PC-3 (cell line): ENCODE results near the gene MEF2C. TPM values are rescaled to one million over a fixed set of nuclear protein-coding genes. Genes with fewer than 3 reads are reported as not detected.

Source experiments
- ATAC-seq: fragments of 200-7000 bp; cut with Tn5 transposase; 2 replicates; pipeline ENCODE4 v1.9.1; 2020; ENCODE audit warnings: mild to moderate bottlenecking, moderate library complexity
- BruUV-seq: library from RNA; stranded (reverse); fragments of 400-500 nt; replicated peaks from 2 replicates; lab custom pipeline; 2021; lab: Mats Ljungman, UMichigan
- CTCF ChIA-PET: fragments of 300-600 bp; sonication (Branson Sonifier 250); formaldehyde crosslinking; loops from one replicate; lab custom pipeline; 2022; ENCODE audit warnings: antibody characterized with exemption; lab: Charles Lee
- POLR2A ChIA-PET: fragments of 300-600 bp; sonication (Branson Sonifier 250); formaldehyde crosslinking; loops from one replicate; lab custom pipeline; 2022; ENCODE audit warnings: antibody characterized with exemption; ENCODE audit not compliant: unreplicated experiment; lab: Charles Lee
- DNase-seq: peaks from one replicate; pipeline ENCODE4 v3.0.0-alpha.2; 2015
- H2AFZ ChIP-seq: fragments of 300-600 bp; sonication (generic); 2 replicates; pipeline ENCODE4 v1.6.0; 2016; ENCODE audit warnings: antibody characterized with exemption, low read length
- H3F3A ChIP-seq: fragments of 300-600 bp; sonication (generic); one replicate; pipeline ENCODE4 v1.6.0; 2017; ENCODE audit warnings: antibody characterized with exemption, low read length, control low read depth, mild to moderate bottlenecking; ENCODE audit not compliant: unreplicated experiment
- H3K27ac ChIP-seq: fragments of 300-600 bp; sonication (generic); 2 replicates; pipeline ENCODE4 v1.5.1; 2016; ENCODE audit warnings: mild to moderate bottlenecking, low read length
- H3K27me3 ChIP-seq: fragments of 300-600 bp; sonication (generic); 2 replicates; pipeline ENCODE4 v1.6.1; 2016; ENCODE audit warnings: low read length, mixed read lengths
- H3K36me3 ChIP-seq: fragments of 300-600 bp; sonication (generic); 2 replicates; pipeline ENCODE4 v1.6.1; 2016; ENCODE audit warnings: low read depth, mixed run types, low read length, mixed read lengths
- H3K4me1 ChIP-seq: fragments of 300-600 bp; sonication (generic); 2 replicates; pipeline ENCODE4 v1.5.1; 2016; ENCODE audit warnings: low read length; ENCODE audit not compliant: insufficient read depth
- H3K4me2 ChIP-seq: fragments of 300-600 bp; sonication (generic); 2 replicates; pipeline ENCODE4 v1.6.0; 2016; ENCODE audit warnings: low read length
- H3K4me3 ChIP-seq: fragments of 300-600 bp; sonication (generic); 2 replicates; pipeline ENCODE4 v1.5.1; 2016; ENCODE audit warnings: mild to moderate bottlenecking, low read length, mixed read lengths
- H3K79me2 ChIP-seq: fragments of 300-600 bp; sonication (generic); 2 replicates; pipeline ENCODE4 v1.6.1; 2017; ENCODE audit warnings: low read length, mixed read lengths
- H3K9ac ChIP-seq: fragments of 300-600 bp; sonication (generic); 2 replicates; pipeline ENCODE4 v1.6.0; 2016; ENCODE audit warnings: mild to moderate bottlenecking, low read length
- H3K9me2 ChIP-seq: fragments of 300-600 bp; sonication (generic); replicated peaks from 2 replicates; pipeline ENCODE4 v1.6.1; 2016; ENCODE audit warnings: mixed run types, low read length, mixed read lengths
- H3K9me3 ChIP-seq: fragments of 300-600 bp; sonication (generic); 2 replicates; pipeline ENCODE4 v1.6.1; 2016; ENCODE audit warnings: low read length, mixed read lengths
- H4K20me1 ChIP-seq: fragments of 300-600 bp; sonication (generic); 2 replicates; pipeline ENCODE4 v1.6.1; 2016; ENCODE audit warnings: low read length, mixed read lengths
- CTCF ChIP-seq: fragments of 300-600 bp; sonication (generic); conservative IDR thresholded peaks from 2 replicates; pipeline ENCODE4 v1.5.1; 2017; ENCODE audit warnings: antibody characterized with exemption, low read depth, mild to moderate bottlenecking, low read length
- EZH2 ChIP-seq: fragments of 300-600 bp; sonication (generic); IDR thresholded peaks from one replicate; pipeline ENCODE4 v1.6.1; 2017; ENCODE audit warnings: antibody characterized with exemption, mild to moderate bottlenecking, low read length; ENCODE audit not compliant: unreplicated experiment
- EZH2phosphoT487 ChIP-seq: fragments of 300-600 bp; sonication (generic); IDR thresholded peaks from 2 replicates; pipeline ENCODE4 v1.6.1; 2018; ENCODE audit warnings: mild to moderate bottlenecking, antibody characterized with exemption, low read length, borderline replicate concordance
- intact Hi-C: fragments of 100-400 bp; cut with micrococcal nuclease; formaldehyde crosslinking; loops from 2 replicates; pipeline ENCODE4 v1.9.0; 2023
- total RNA-seq: library from RNA; depleted of rRNA; stranded (reverse); fragments of >200 nt; gene quantifications from 2 replicates; pipeline ENCODE4 v1.2.3, GENCODE V29; 2014

The MEF2C gene
- total RNA-seq, 1 experiment from 2014 or later = 8.0 TPM

GRCh38 chr5:88820581-88820980, 62.4 kb downstream of the MEF2C start:
- no peaks in the 10 kb centered on the region for H3K9me2 ChIP-seq
- intact Hi-C loops = no loop called here
- no peaks in the 10 kb centered on the region for H3K9me3 ChIP-seq
- H3K27me3 ChIP-seq = no peaks in the 10 kb centered on the region
- H3K4me1 ChIP-seq = peaks cover 10% of the 10 kb centered on the region
- no peak overlapping the region for H3K4me3 ChIP-seq
- ChIA-PET CTCF (no interaction called here), POLR2A (interaction anchor here (0.7 kb wide), 1 partner anchor 298 kb away, joined by 7 read pairs; no protein-coding TSS in a partner anchor)
- TF ChIP-seq EZH2phosphoT487 (no peak), EZH2 (no peak), CTCF (no peak)
- BruUV-seq = no TSS peak
- H4K20me1 ChIP-seq = no peaks in the 10 kb centered on the region
- H3K36me3 ChIP-seq = no peaks in the 10 kb centered on the region
- no peak for ATAC-seq
- H3K9ac ChIP-seq = no peak overlapping the region
- no peaks in the 10 kb centered on the region for H3F3A ChIP-seq
- no peak overlapping the region for H3K4me2 ChIP-seq
- no peaks in the 10 kb centered on the region for H3K79me2 ChIP-seq
- no peak for DNase-seq
- no peak overlapping the region for H3K27ac ChIP-seq
- H2AFZ ChIP-seq = no peak overlapping the region

GRCh38 chr5:88819301-88819999, 63.5 kb downstream of the MEF2C start:
- ChIA-PET POLR2A (interaction anchor here (0.6 to 1.0 kb wide), 3 partner anchors 13 to 299 kb away, joined by 3 to 7 read pairs (median 4); no protein-coding TSS in a partner anchor), CTCF (no interaction called here)
- Histone ChIP-seq H3K27ac (no peak overlapping the region), H4K20me1 (no peaks in the 10 kb centered on the region), H3K27me3 (no peaks in the 10 kb centered on the region), H3K4me2 (no peak overlapping the region), H3K9ac (no peak overlapping the region), H3K9me3 (no peaks in the 10 kb centered on the region), H3K9me2 (no peaks in the 10 kb centered on the region), H3F3A (no peaks in the 10 kb centered on the region), H2AFZ (no peak overlapping the region), H3K4me1 (no peaks in the 10 kb centered on the region), H3K4me3 (no peak overlapping the region), H3K79me2 (no peaks in the 10 kb centered on the region), H3K36me3 (no peaks in the 10 kb centered on the region)
- ATAC-seq = no peak
- intact Hi-C loops = no loop called here
- TF ChIP-seq CTCF (no peak), EZH2phosphoT487 (no peak), EZH2 (no peak)
- DNase-seq = peak; percentile 23
- BruUV-seq = no TSS peak

- Histone ChIP-seq H3K4me2 (no peak overlapping the region), H3K27me3 (no peaks in the 10 kb centered on the region), H3F3A (no peaks in the 10 kb centered on the region), H3K79me2 (no peaks in the 10 kb centered on the region), H3K4me1 (peaks cover 11% of the 10 kb centered on the region), H3K9me2 (no peaks in the 10 kb centered on the region), H3K4me3 (no peak overlapping the region), H3K36me3 (no peaks in the 10 kb centered on the region), H3K27ac (no peak overlapping the region), H4K20me1 (no peaks in the 10 kb centered on the region), H3K9me3 (no peaks in the 10 kb centered on the region), H2AFZ (no peak overlapping the region), H3K9ac (no peak overlapping the region)
- CTCF ChIA-PET = no interaction called here
- no TSS peak for BruUV-seq
- intact Hi-C loops = no loop called here
- TF ChIP-seq CTCF (no peak), EZH2phosphoT487 (no peak), EZH2 (no peak)
- POLR2A ChIA-PET = no interaction called here
- DNase-seq = no peak
- ATAC-seq = no peak
These were observed 64.7 kb downstream of the MEF2C start for GRCh38 chr5:88818296-88818695.
